Dermis blood vessel endothelial cell (primary cell): ENCODE data around the gene ERO1B. TPM values are rescaled to one million over a fixed set of nuclear protein-coding genes. Genes with fewer than 3 reads are reported as not detected.

Experiments
- DNase-seq: peaks from one replicate; pipeline ENCODE4 v3.0.0; 2010
- total RNA-seq: library from RNA; depleted of rRNA; stranded (reverse); fragments of >200 nt; gene quantifications from 2 replicates; pipeline ENCODE4 v1.2.3, GENCODE V29; 2014

The ERO1B gene
- total RNA-seq, 1 donor from 2014 or later = 4.4 TPM

GRCh38 chr1:236297161-236297560, 15.4 kb upstream of the ERO1B start:
- no peak for DNase-seq

GRCh38 chr1:236292425-236292824, 10.7 kb upstream of the ERO1B start:
- DNase-seq = no peak

- DNase-seq = no peak
These were observed 7.9 kb upstream of the ERO1B start for GRCh38 chr1:236289492-236290131.

- DNase-seq = no peak
These were observed 6.8 kb upstream of the ERO1B start for GRCh38 chr1:236288620-236288976.

GRCh38 chr1:236287757-236288619, 6.2 kb upstream of the ERO1B start:
- DNase-seq = no peak

- no peak for DNase-seq
These were observed 5.6 kb upstream of the ERO1B start for GRCh38 chr1:236287356-236287755.

GRCh38 chr1:236284291-236284721, 2.5 kb upstream of the ERO1B start:
- no peak for DNase-seq

GRCh38 chr1:236282719-236283118, 961 bp upstream of the ERO1B start:
- no peak for DNase-seq

- no peak for DNase-seq
These were observed 613 bp upstream of the ERO1B start for GRCh38 chr1:236282425-236282716.

GRCh38 chr1:236281198-236281653, 532 bp downstream of the ERO1B start:
- peak; percentile 30 for DNase-seq

GRCh38 chr1:236280438-236281197, 1.1 kb downstream of the ERO1B start:
- DNase-seq = peak; percentile 5

- DNase-seq = no peak
These were observed 6.2 kb downstream of the ERO1B start for GRCh38 chr1:236275586-236275985.

GRCh38 chr1:236275061-236275460, 6.7 kb downstream of the ERO1B start:
- DNase-seq = no peak

GRCh38 chr1:236273358-236273757, 8.4 kb downstream of the ERO1B start:
- DNase-seq = no peak

- no peak for DNase-seq
These were observed 12.3 kb downstream of the ERO1B start for GRCh38 chr1:236269439-236269838.

GRCh38 chr1:236261898-236262297, 19.9 kb downstream of the ERO1B start:
- no peak for DNase-seq

GRCh38 chr1:236261033-236261432, 20.7 kb downstream of the ERO1B start:
- DNase-seq = no peak

GRCh38 chr1:236259043-236259442, 22.7 kb downstream of the ERO1B start:
- no peak for DNase-seq

- DNase-seq = no peak
These were observed 23.6 kb downstream of the ERO1B start for GRCh38 chr1:236258114-236258622.

GRCh38 chr1:236257216-236257615, 24.5 kb downstream of the ERO1B start:
- DNase-seq = no peak

- no peak for DNase-seq
These were observed 27.7 kb downstream of the ERO1B start for GRCh38 chr1:236253918-236254637.

- no peak for DNase-seq
These were observed 28.6 kb downstream of the ERO1B start for GRCh38 chr1:236253119-236253518.

- no peak for DNase-seq
These were observed 30.2 kb downstream of the ERO1B start for GRCh38 chr1:236251587-236251986.
